H9 (cell line): ENCODE data around the gene SOX13. TPM values are rescaled to one million over a fixed set of nuclear protein-coding genes. Genes with fewer than 3 reads are reported as not detected.

Experiments used
- DNase-seq: peaks from one replicate; pipeline ENCODE4 v3.0.0-alpha.2; 2017
- H2AFZ ChIP-seq: one replicate; pipeline ENCODE4 v1.6.1; 2013; ENCODE audit warnings: mild to moderate bottlenecking, low read length, control low read depth, moderate library complexity
- H2AK5ac ChIP-seq: 2 replicates; pipeline ENCODE4 v1.6.1; 2013; ENCODE audit warnings: low read length, control low read depth, mixed read lengths; ENCODE audit not compliant: insufficient read length
- H2BK120ac ChIP-seq: one replicate; pipeline ENCODE4 v1.6.1; 2013; ENCODE audit warnings: low read depth, mild to moderate bottlenecking, low read length, control low read depth, inconsistent platforms; ENCODE audit not compliant: poor library complexity, severe bottlenecking
- H2BK12ac ChIP-seq: 2 replicates; pipeline ENCODE4 v1.6.1; 2013; ENCODE audit warnings: low read length, control low read depth, mixed read lengths, low read depth; ENCODE audit not compliant: insufficient read length
- H2BK15ac ChIP-seq: 2 replicates; pipeline ENCODE4 v1.6.1; 2013; ENCODE audit warnings: low read depth, low read length, control low read depth
- H2BK20ac ChIP-seq: one replicate; pipeline ENCODE4 v1.6.1; 2013; ENCODE audit warnings: low read depth, mild to moderate bottlenecking, low read length, control low read depth, inconsistent platforms; ENCODE audit not compliant: poor library complexity, severe bottlenecking
- H2BK5ac ChIP-seq: 2 replicates; pipeline ENCODE4 v1.6.1; 2013; ENCODE audit warnings: low read length, control low read depth, mixed read lengths; ENCODE audit not compliant: insufficient read length
- H3K14ac ChIP-seq: 2 replicates; pipeline ENCODE4 v1.6.1; 2013; ENCODE audit warnings: low read length, control low read depth; ENCODE audit not compliant: insufficient read depth
- H3K18ac ChIP-seq: 2 replicates; pipeline ENCODE4 v1.6.1; 2013; ENCODE audit warnings: low read depth, mild to moderate bottlenecking, mixed read lengths, low read length, control low read depth; ENCODE audit not compliant: insufficient read length
- H3K23ac ChIP-seq: 2 replicates; pipeline ENCODE4 v1.6.1; 2013; ENCODE audit warnings: low read length, control low read depth, mixed read lengths, low read depth; ENCODE audit not compliant: insufficient read length
- H3K23me2 ChIP-seq: 2 replicates; pipeline ENCODE4 v1.6.1; 2013; ENCODE audit warnings: low read depth, mild to moderate bottlenecking, mixed read lengths, low read length, control low read depth; ENCODE audit not compliant: insufficient read length, poor library complexity, severe bottlenecking
- H3K27ac ChIP-seq: 2 replicates; pipeline ENCODE4 v1.5.1; 2013; ENCODE audit warnings: low read length, control low read depth, mixed read lengths, low read depth; ENCODE audit not compliant: insufficient read length
- H3K27me3 ChIP-seq: 2 replicates; pipeline ENCODE4 v1.6.1; 2013; ENCODE audit warnings: low read length, control low read depth, inconsistent platforms; ENCODE audit not compliant: insufficient read depth
- H3K4ac ChIP-seq: 2 replicates; pipeline ENCODE4 v1.6.1; 2013; ENCODE audit warnings: low read depth, mild to moderate bottlenecking, control low read depth, inconsistent platforms, low read length, moderate library complexity
- H3K4me1 ChIP-seq: 2 replicates; pipeline ENCODE4 v1.6.1; 2013; ENCODE audit warnings: low read length, control low read depth, inconsistent platforms; ENCODE audit not compliant: insufficient read depth
- H3K4me2 ChIP-seq: 2 replicates; pipeline ENCODE4 v1.6.1; 2013; ENCODE audit warnings: low read length, control low read depth, mixed read lengths; ENCODE audit not compliant: insufficient read length, insufficient read depth
- H3K56ac ChIP-seq: 2 replicates; pipeline ENCODE4 v1.6.1; 2013; ENCODE audit warnings: low read depth, mild to moderate bottlenecking, mixed read lengths, low read length, control low read depth; ENCODE audit not compliant: insufficient read length
- H3K79me1 ChIP-seq: 2 replicates; pipeline ENCODE4 v1.6.1; 2013; ENCODE audit warnings: low read depth, mild to moderate bottlenecking, moderate library complexity, low read length, control low read depth, inconsistent platforms; ENCODE audit not compliant: insufficient read depth, poor library complexity, severe bottlenecking
- H3K79me2 ChIP-seq: 2 replicates; pipeline ENCODE4 v1.6.1; 2013; ENCODE audit warnings: low read length, control low read depth, inconsistent platforms; ENCODE audit not compliant: insufficient read depth
- H3K9ac ChIP-seq: 2 replicates; pipeline ENCODE4 v1.6.1; 2013; ENCODE audit warnings: low read length, control low read depth, mixed read lengths; ENCODE audit not compliant: insufficient read length; ENCODE audit errors: extremely low read depth
- H3K9me3 ChIP-seq: one replicate; pipeline ENCODE4 v1.6.1; 2013; ENCODE audit warnings: low read depth, low read length, inconsistent platforms; ENCODE audit not compliant: control insufficient read depth
- H3T11ph ChIP-seq: one replicate; pipeline ENCODE4 v1.6.1; 2013; ENCODE audit warnings: mild to moderate bottlenecking, low read length, control low read depth, inconsistent platforms
- H4K20me1 ChIP-seq: one replicate; pipeline ENCODE4 v1.6.1; 2013; ENCODE audit not compliant: control insufficient read depth, insufficient read length, insufficient read depth
- H4K5ac ChIP-seq: 2 replicates; pipeline ENCODE4 v1.6.1; 2013; ENCODE audit warnings: low read depth, mild to moderate bottlenecking, mixed read lengths, low read length, control low read depth; ENCODE audit not compliant: insufficient read length
- H4K8ac ChIP-seq: replicated peaks from 2 replicates; pipeline ENCODE4 v1.6.1; 2013; ENCODE audit warnings: low read length, control low read depth, mixed read lengths, low read depth; ENCODE audit not compliant: insufficient read length
- H4K91ac ChIP-seq: 2 replicates; pipeline ENCODE4 v1.6.1; 2013; ENCODE audit warnings: low read depth, mild to moderate bottlenecking, moderate library complexity, mixed read lengths, low read length, control low read depth; ENCODE audit not compliant: insufficient read length
- H3K27ac Mint-ChIP-seq, 3 experiments: 2 replicates in 2 of 3; 3 replicates in 1 of 3; pipeline ENCODE4 v1.8.0; 2020 to 2021; ENCODE audit warnings: mixed read lengths in 3 of 3, mild to moderate bottlenecking in 1 of 3, moderate library complexity in 1 of 3
- H3K27me3 Mint-ChIP-seq: 2 replicates; pipeline ENCODE4 v1.8.0; 2021; ENCODE audit warnings: low read depth, mild to moderate bottlenecking, moderate library complexity, mixed read lengths
- H3K36me3 Mint-ChIP-seq, 3 experiments: 2 replicates in 2 of 3; 3 replicates in 1 of 3; pipeline ENCODE4 v1.8.0; 2020 to 2021; ENCODE audit warnings: low read depth in 3 of 3, mixed read lengths in 3 of 3; ENCODE audit not compliant: insufficient read depth in 1 of 3
- H3K4me1 Mint-ChIP-seq, 2 experiments: 2 replicates each; pipeline ENCODE4 v1.8.0; 2020; ENCODE audit warnings: mixed read lengths in 2 of 2
- H3K4me3 Mint-ChIP-seq, 2 experiments: 2 replicates in 1 of 2; 3 replicates in 1 of 2; pipeline ENCODE4 v1.8.0; 2020 to 2021; ENCODE audit warnings: mild to moderate bottlenecking in 2 of 2, mixed read lengths in 2 of 2, moderate library complexity in 1 of 2
- H3K9me3 Mint-ChIP-seq, 2 experiments: 2 replicates in 1 of 2; 3 replicates in 1 of 2; pipeline ENCODE4 v1.8.0; 2020; ENCODE audit warnings: mild to moderate bottlenecking in 2 of 2, mixed read lengths in 2 of 2, moderate library complexity in 1 of 2
- WGBS: extraction: QIAGEN DNeasy Blood & Tissue Kit; methylation state at CpG from one replicate; pipeline ENCODE4 v1.1.7; 2013; ENCODE audit warnings: missing lambda C conversion rate, low lambda C conversion rate, mixed read lengths; ENCODE audit not compliant: insufficient read length; ENCODE audit errors: extremely low coverage; 5-methylcytosine and 5-hydroxymethylcytosine counted together
- total RNA-seq: library from RNA; stranded (reverse); gene quantifications from 2 replicates; pipeline ENCODE4 v1.2.1, GENCODE V29; 2021
- TF ChIP-seq, protein P1 (sequence below): fragments of 200-600 bp; sonication (generic); conservative IDR thresholded peaks from 3 replicates; pipeline ENCODE4 v1.8.0; 2021; ENCODE audit warnings: antibody characterized with exemption, mild to moderate bottlenecking

SOX13 gene
- total RNA-seq, 1 experiment from 2014 or later, result 120 TPM

DNA sequence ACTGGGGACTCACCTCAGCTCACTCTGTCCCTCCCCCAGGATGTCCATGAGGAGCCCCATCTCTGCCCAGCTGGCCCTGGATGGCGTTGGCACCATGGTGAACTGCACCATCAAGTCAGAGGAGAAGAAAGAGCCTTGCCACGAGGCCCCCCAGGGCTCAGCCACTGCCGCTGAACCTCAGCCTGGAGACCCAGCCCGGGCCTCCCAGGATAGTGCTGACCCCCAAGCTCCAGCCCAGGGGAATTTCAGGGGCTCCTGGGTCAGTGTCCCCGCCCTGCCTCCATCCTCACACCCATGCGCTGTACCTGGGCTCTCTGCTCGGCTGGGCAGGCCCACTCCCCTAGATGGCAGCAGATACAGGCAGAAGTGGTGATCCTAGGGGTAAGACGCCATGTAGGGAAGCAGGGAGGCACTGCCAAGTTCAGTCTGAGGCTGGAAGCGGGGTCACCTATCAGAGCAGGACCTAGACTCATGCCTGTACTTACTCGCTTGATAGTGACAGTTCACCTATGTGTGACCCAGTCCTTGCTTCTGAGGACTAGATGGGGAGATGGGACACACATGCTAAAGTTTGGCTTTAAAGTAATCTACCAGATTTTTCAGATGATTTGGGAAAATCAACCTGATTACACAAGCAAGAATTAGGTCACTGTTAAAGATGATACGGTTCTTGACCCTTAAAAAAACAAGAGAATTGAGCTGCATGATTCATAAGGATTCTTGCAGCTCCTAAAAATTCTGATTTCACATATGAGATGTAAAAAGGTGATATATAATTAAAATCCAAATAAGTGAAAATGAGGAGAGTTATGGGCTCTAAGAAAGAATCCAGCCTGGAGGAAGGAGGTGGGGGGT is 40.2 kb downstream of the SOX13 start:
- TF ChIP-seq, protein P1, sequence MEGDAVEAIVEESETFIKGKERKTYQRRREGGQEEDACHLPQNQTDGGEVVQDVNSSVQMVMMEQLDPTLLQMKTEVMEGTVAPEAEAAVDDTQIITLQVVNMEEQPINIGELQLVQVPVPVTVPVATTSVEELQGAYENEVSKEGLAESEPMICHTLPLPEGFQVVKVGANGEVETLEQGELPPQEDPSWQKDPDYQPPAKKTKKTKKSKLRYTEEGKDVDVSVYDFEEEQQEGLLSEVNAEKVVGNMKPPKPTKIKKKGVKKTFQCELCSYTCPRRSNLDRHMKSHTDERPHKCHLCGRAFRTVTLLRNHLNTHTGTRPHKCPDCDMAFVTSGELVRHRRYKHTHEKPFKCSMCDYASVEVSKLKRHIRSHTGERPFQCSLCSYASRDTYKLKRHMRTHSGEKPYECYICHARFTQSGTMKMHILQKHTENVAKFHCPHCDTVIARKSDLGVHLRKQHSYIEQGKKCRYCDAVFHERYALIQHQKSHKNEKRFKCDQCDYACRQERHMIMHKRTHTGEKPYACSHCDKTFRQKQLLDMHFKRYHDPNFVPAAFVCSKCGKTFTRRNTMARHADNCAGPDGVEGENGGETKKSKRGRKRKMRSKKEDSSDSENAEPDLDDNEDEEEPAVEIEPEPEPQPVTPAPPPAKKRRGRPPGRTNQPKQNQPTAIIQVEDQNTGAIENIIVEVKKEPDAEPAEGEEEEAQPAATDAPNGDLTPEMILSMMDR, result peak; percentile 29; the same call in 1 of the 3 replicates
- H4K5ac ChIP-seq, result no peak overlapping the region
- no peak overlapping the region for H2BK20ac ChIP-seq
- DNase-seq, result no peak
- H3K79me2 ChIP-seq, result peaks cover 25% of the 10 kb centered on the region; the same call in 1 of the 2 replicates
- H2BK15ac ChIP-seq, result no peak overlapping the region
- Mint-ChIP-seq H3K36me3 (peaks cover 31 to 46% (median 40%) of the 10 kb centered on the region in 3 experiments), H3K9me3 (no peaks in the 10 kb centered on the region), H3K27me3 (no peaks in the 10 kb centered on the region), H3K4me1 (peaks cover 41 to 43% of the 10 kb centered on the region in 2 experiments), H3K4me3 (no peak overlapping the region), H3K27ac (peak overlapping the region; percentile 47 to 85 (median 85); a peak in 6 of 7 replicates)
- H3K4me1 ChIP-seq, result peaks cover 9% of the 10 kb centered on the region; the same call in 1 of the 2 replicates
- no peak overlapping the region for H2BK5ac ChIP-seq
- no peaks in the 10 kb centered on the region for H3K9me3 ChIP-seq
- H4K91ac ChIP-seq, result no peak overlapping the region
- no peak overlapping the region for H3K27ac ChIP-seq
- H3K27me3 ChIP-seq, result no peaks in the 10 kb centered on the region
- H3K9ac ChIP-seq, result no peak overlapping the region
- no peak overlapping the region for H2AK5ac ChIP-seq
- no peak overlapping the region for H4K8ac ChIP-seq
- H3K4ac ChIP-seq, result no peak overlapping the region
- no peak overlapping the region for H3K56ac ChIP-seq
- no peak overlapping the region for H3K4me2 ChIP-seq
- H2BK12ac ChIP-seq, result no peak overlapping the region
- H3T11ph ChIP-seq, result no peak overlapping the region
- H2BK120ac ChIP-seq, result no peak overlapping the region
- H3K14ac ChIP-seq, result no peak overlapping the region
- H3K23ac ChIP-seq, result no peak overlapping the region
- WGBS, result no CpG with 5 or more reads among the region's 11 CpGs
- no peak overlapping the region for H3K18ac ChIP-seq
- peaks cover 3% of the 10 kb centered on the region for H4K20me1 ChIP-seq
- H2AFZ ChIP-seq, result no peak overlapping the region
- peaks cover 8% of the 10 kb centered on the region for H3K79me1 ChIP-seq
- no peaks in the 10 kb centered on the region for H3K23me2 ChIP-seq
